GM18508 (cell line): ENCODE measurements around the gene ZNF629.
"Not testable (repeated sequence)": the region's sequence is repeated elsewhere in the genome, so short reads cannot be mapped to it uniquely, and the experiment has no call there.

ENCODE experiments used
- ATAC-seq: cut with Tn5 transposase; IDR thresholded peaks from one replicate; pipeline ENCODE4 v1.9.1; 2021; ENCODE audit warnings: moderate number of reproducible peaks; ENCODE audit not compliant: insufficient read depth, unreplicated experiment

The ZNF629 gene

DNA sequence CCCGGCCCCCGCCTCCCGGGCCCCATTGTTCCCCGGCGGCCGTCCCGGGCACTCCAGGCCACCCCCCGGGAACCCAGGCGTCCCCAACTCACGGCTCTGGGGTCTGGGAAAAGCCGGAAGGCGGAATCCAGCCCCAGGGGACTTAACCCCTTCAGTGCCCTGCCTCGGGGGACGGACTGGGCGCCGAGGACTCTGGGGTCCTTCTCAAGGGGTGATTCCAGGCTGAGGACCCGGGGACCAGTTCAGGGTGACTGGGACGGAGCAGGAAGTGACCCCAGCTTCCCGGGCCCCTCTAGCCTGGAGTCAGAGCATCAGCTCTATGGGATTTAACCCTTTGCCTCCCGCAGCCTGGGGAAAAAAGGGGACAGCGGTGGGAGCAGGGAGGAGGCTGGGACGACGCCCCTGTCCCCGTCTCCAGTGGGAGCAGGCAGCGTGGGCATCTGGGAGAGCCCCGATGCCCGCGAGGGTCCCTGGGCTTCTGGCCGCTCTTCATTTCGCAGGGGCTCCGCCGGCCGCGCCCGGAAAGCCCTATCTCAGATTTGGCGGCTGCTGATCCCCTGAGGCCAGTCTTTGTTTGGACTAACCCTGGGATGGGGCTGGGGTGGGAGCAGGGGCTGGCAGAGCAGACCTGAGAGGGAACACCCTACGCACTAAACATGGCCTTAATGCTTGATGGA, at the start of gene ZNF629:
Gene ZNF629, minus strand, starts transcription at position 270 of the 677 bp plus-strand sequence. CDS start 2,723 bp downstream, outside the sequence.
- ATAC-seq: no peak

DNA sequence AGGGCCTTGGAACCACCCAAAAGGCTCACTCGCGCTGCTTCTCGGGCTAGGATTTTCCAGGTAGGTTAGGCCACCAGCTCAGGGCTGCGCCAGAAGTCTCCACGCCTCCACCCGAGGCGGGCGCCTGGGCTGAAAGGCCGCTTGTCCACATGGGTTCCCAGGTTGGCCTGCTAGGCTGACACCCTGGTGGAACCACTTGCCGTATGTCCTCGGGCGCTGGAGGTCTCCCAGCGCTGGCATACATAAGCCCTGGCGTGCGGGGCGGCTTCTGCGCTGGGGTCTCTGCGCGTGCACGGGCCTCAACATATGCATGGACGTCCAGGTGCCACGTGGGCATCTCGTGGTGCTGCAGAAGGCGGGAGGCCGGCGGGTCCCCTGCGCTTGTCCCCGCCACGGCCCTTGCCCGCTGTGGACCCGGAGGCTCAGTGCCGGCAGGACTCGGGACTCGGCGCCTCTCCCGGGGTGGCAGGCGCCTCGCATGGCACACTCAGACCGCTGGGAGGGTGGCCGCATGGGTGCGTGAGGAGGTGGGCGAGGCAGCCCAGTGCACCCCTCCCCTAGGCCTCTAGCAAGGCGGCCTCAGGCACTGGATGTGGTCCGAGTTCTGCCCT, 47.2 kb upstream of the ZNF629 start:
- ATAC-seq: no peak

DNA sequence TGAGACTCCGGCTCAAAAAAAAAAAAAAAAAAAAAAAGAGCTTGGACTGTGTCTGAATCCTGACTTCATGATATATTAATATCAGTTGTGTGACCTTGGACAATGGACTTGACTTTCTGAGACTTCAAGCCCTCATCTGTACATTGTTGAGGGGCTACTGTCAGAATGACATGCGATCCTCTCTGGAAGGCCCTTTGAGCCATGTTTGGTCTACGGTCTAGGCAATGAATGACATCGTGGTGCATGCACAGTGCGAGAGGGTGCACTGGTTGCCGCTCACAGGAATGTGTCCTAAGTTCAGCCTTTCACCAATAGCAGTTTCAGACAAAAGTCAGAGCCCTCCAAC, 43.0 kb upstream of the ZNF629 start:
- ATAC-seq: no peak

DNA sequence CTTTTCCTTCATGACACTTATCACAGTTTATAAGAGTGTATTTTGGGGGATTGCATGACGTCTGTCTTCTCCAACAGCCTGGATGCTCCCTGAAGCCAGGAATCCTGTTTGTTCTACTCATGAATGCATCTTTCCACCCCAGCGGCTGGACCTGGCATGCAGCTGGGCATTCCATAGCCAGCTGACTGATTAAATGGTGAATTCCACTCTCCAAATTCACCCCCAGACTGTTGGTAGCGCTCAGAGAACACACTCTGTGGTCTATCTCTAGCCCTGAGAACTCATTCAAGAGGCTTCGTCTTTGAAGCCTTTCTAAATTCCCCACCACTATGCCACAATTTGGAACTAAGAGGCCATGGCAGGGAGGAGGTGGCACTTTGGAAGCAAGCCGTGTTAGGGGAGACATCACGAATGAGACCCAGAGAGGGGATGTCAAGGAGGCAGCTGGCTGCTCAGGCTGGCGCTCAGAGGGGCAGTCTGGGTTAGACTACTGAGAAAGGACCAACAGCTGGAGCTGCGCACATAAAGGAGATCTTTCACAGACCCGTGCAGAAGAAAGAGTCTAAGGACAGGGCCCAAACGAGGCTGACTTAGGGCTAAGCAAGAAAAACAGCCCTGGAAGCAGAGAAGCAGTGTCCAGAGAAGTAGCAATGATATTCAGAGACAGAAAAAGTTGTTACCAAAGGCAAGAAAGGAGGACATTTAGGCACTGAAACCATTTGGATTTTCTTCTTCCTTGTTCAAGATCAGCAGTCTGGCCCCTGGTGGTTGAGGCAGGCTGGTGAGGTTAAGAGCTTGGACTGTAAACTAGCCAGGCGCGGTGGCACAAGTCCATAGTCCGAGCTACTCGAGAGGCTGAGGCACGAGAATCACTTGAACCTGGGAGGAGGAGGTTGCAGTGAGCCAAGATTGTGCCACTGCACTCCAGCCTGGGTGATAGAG, 42.4 kb upstream of the ZNF629 start:
- ATAC-seq: no peak

DNA sequence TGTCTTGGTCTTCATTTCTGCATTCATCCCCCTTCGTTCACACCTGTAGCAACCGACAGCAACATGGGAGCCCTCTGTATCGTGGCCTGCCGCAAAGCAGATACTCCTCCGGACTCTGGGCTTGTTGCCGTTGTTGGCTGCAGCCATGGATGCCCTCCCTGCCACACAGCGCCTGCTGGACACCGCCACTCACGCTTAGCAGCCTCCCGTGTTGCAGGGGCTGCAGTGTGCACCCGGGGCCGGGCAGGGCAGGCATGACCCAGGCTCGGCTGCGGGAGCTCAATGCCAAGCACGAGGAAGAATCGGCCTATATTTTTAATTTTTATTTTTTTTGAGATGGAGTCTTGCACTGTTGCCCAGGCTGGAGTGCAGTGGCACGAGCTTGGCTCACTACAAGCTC, 34.9 kb upstream of the ZNF629 start:
- no peak for ATAC-seq

DNA sequence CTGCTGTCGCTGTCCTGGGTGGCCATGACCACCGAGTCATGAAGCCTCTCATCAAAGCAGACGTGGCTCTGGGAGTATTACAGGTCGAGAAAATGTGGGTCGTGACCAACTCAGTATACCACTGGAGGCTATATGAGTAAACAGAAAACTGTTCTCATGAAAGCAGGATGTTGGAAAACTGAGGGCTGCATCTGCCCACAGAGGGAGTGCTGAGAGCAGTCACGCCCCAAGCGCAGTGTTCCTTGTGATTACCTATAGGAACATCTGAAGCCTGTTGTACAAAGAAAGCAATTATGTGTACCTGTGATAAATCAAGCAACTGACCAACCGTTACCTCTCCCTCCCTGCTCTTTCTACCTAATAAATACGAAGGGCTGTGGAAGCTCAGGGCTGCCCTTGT, 34.4 kb upstream of the ZNF629 start:
- ATAC-seq: not testable (repeated sequence)

DNA sequence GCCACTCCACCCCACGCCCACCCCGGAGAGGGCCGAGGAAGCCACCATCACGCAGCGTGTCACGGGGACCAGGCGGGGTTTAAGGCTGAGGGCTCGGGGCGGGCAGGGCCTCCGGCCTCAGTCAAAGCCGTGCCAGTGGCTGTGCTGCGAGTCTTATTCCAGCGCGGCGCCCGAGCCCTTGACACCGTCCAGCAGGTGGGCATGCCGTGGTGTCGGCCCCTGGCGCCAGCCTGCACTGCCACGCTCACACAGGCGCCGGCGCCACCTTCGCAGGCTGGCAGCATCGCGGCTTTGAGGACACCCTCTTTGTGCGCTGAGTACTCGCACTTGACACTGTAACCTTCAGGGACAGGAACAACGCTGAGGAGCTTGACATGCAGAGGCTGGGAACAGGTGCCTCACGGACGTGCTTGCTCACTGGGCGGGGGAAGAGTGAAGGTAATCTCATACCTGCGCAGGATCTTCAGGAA, 34.0 kb upstream of the ZNF629 start:
- no peak for ATAC-seq

DNA sequence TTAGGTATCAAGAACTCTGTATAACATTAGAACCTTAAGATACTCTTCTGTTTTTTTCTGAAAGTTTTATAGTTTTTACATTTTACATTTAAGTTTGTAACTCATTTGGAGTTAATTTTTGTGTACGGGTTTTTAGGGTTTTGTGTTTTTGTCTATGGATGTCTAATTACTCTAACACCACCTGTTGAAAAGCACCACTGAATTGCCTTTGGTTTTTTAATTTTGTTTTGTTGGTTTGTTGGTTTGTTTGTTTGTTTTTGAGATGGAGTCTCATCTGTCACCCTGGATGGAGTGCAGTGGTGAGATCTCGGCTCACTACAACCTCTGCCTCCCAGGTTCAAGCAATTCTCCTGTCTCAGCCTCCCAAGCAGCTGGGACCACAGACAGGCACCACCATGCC, 29.8 kb upstream of the ZNF629 start:
- no peak for ATAC-seq

DNA sequence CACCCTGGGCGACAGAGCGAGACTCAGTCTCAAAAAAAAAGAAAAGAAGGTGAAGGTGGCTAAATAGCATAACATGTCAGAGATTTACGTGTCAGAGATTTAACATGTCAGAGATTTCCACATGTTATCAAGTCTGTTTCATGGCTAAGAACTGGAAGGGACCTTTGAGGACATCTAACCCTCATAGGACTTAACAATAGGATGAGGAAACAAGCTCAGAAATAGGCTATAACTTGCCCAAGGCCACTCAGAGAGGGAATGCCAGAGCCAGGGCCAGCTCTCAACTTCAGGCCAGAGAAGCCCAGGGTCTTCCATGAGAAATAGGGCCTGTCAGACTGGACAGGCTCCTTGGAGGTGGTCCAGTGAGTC, 26.8 kb upstream of the ZNF629 start:
- no peak for ATAC-seq

DNA sequence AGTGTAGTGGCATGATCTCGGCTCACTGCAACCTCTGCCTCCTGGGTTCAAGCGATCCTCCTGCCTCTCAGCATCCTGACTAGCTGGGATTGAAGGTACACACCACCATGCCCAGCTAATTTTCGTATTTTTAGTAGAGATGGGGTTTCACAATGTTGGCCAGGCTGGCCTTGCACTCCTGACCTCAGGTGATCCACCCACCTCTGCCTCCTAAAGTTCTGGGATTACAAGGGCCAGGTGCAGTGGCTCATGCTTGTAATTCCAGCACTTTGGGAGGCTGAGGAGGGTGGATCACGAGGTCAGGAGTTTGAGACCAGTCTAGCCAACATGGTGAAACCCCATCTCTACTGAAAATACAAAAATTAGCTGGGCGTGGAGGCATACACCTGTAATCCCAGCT, 22.7 kb upstream of the ZNF629 start:
- ATAC-seq: not testable (repeated sequence)

DNA sequence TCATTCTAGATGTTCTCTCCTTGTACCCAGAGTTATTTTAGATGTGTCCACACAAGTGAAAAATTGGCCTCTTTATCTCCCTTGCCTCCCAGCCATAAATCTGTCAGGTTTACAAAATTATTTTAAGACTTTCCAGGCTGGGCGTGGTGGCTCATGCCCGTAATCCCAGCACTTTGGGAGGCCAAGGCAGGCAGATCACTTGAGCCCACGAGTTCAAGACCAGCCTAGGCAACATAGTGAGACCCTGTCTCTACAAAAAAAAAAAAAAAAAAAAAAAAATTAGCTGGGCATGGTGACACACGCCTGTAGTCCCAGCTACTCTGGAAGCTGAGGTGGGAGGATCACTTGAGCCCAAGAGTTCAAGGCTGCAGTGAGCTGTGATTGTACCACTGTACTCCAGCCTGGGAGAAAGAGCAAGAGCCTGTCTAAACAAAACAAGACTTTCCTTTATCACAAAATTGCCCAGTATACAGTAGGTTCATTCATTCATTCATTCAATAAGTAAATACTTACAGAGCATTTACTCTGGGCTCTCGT, 22.0 kb upstream of the ZNF629 start:
- not testable (repeated sequence) for ATAC-seq

DNA sequence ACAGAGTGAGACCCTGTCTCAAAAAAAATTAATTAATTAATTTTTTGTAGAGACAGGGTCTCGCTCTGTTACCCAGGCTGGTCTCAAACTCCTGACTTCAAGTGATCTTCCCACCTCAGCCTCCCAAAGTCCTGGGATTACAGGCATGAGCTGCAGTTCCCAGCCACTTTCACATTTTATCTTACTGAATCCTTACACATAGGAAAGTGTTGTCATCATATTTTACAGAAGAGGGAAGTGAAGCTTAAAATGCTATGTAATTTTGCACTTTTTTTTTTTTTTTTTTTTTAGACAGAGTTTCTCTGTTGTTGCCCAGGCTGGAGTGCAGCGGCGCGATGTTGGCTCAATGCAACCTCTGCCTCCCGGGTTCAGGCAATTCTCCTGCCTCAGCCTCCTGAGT, 21.1 kb upstream of the ZNF629 start:
- no peak for ATAC-seq

DNA sequence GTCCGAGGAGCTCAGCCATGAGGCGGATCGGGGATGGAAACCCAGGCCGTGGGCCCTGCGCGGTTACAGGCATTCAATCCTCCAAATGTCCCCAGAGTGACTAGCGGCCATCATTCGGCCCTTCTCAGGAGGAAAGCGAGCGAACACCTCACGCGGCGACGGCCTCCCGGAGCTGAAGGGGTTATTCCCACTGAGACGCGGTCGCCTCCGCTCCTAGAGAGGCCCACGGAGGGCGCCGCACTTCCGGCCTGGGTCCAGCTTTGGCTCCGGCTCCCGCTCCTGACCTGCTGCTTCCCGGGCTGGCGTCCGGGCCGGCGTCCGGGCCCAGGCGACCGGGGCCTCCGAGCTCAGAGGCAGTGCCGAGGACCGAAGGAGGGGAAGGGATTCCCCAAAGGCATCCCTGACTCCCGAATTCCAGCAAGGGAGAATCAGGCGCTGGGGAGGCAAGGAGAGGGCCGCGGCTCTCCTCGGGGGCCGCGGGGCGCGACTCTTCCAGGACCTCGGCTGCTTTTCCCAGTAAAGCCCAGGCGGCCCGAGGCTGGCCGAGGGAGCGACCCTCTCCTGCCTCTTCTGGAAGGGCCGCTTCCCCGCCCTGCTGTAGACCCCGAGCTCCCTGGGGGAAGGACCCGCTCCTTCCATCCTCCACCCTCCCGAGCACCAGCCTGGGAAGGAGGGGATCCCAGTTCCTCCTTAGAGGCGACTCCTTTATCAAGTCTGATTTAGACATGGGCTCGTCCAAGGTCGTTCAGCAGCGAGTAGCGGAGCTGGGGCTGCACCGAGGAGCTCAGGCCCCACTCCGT, 18.6 kb upstream of the ZNF629 start:
- ATAC-seq: no peak

DNA sequence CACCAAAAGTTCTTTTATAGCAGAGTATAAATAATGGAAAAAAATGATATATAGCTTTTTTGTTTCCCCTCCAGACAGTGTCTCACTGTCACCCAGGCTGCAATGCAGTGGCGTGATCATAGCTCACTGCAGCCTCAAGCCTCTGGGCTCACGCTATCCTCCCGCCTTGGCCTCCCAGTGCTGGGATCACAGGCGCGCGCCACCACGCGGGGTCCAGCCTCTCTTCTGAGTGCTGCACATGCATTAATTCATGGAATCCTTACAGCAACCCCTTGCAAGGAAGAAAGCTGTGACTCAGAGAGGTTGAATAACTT, 18.0 kb upstream of the ZNF629 start:
- ATAC-seq: no peak

DNA sequence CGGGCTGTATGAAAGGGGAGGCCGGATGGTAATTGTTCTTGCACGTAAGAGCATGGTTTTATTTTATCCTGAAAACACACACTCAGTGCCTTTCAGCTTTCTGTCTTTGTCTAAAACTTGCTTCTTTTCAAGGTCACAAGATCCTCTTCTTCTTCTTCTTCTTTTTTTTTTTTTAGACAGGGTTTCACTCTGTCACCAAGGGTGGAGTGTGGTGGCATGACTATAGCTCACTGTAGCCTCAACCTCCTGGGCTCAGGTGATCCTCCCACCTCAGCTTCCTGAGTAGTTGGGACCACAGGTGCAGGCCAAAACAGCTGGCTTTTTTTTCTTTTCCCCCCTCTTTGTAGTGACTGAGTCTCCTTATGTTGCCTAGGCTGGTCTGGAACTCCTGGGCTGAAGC, 15.9 kb upstream of the ZNF629 start:
- ATAC-seq: no peak

DNA sequence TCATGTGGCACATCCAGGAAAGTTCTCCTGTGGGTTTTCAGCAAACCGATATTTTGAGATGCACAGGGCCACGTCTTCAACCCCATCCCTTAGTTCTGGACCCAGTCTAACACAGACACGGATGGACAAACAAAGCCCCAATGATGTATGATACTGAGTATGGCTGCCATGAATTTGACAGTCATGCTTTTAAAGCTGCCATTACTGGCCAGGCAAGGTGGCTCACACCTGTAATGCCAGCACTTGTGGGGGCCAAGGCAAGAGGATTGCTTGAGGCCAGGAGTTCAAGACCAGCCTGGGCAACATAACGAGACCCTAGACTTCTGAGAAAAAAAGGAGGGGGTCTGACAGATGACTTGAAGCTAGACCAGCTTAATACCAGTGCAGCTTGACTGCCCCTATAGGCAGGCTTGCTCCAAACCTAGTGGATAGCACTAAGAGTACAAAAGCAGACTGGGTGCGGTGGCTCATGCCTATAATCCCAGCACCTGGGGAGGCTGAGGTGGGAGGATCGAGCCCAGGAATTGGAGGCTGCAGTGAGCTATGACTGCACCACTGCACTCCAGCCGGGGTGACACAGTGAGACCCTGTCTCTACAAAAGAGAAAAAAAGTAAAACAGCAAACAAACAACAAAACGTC, 10.8 kb upstream of the ZNF629 start:
- no peak for ATAC-seq

DNA sequence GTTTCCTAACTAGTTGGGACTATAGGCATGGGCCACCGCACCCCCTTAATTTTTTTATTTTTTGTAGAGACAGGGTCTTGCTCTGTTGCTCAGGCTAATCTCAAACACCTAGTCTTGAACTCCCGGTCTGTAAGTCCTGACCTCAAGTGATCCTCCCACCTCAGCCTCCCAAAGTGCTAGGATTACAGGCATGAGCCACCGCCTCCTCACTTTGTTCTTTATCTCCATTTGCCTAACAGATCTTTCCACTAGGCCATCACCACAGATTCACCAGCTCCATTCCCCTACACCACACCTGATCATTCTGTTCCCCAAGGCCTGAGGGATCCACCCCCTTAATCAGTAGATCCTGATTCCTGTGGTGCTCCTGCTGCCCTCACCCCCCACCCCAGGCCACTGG, 7.6 kb upstream of the ZNF629 start:
- no peak for ATAC-seq

DNA sequence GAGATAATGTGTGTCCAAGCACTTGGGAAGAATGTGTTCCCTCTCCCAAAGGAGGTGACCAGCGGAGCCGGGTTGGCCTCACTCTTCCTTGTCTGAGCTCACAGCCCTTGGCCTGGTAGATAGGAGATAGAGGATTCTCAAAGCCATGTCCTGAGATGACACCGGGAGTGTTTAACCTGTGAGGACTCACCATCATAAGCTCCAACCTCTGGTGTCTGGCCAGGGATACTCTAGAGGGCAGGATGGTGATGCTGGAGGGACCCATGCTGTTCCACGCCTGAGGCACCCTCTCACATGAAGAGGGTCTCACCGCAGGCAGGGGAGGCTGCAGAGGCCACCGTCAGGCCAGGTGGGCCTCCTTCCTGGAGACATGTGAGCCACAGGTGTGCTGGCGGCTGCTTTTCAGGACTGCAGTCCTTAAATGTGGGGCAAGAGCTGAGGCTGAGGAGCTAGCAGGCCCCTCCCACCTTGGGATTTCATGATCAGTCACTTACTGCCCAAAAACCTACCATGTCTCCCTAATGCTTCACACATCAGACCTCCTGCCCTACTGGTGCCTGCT, 6.6 kb upstream of the ZNF629 start:
- ATAC-seq: no peak

DNA sequence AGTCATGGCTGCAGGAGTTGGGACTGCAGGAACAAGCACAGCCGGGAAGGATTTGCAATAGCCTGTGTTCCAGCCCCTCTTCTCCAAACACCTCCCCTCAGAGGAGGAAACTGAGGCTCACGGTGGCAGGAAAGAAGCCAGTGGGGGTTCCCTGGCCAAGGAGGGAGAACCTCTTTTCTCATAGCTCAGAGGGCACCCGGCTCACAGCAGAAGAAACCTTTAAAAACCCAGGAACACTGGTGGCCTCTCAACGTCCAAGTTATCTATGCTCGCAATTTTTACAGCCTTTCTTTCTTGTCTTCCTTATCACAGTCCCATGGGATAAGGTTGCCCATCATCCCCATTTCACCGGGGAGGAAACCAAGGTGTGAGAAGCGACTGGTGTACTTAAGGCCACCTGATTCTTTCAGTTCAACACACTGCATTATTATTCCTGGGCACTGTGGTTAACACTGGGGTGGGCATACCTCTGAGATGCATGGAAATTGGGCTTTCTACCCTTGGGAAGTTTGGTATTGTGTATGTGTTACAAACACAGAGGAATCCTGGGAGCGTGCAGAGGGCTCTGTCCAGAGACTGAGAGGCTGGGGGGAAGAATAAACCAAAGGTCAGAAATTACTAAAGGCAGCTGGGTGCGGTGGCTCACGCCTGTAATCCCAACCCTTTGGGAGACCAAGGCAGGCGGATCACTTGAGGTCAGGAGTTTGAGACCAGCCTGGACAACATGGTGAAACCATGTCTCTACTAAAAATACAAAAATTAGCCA, 791 bp upstream of the ZNF629 start:
- ATAC-seq: no peak
